K562 (cell line): ENCODE data around the gene DVL2. TPM values are rescaled to one million over a fixed set of nuclear protein-coding genes. Genes with fewer than 3 reads are reported as not detected.

ENCODE experiments used
- CBFB ChIP-seq: sonication (generic); formaldehyde crosslinking; IDR thresholded peaks from 2 replicates; pipeline ENCODE4 v1.4.0; 2020; ENCODE audit warnings: mild to moderate bottlenecking, missing genetic modification reagents
- CREB5 ChIP-seq: fragments of 250-450 bp; sonication (Bioruptor Pico); IDR thresholded peaks from 2 replicates; pipeline ENCODE4 v1.5.0; 2020; ENCODE audit warnings: mild to moderate bottlenecking
- MTA3 ChIP-seq: fragments of 450-650 bp; formaldehyde crosslinking; IDR thresholded peaks from 2 replicates; pipeline ENCODE4 v1.6.1; 2017; ENCODE audit warnings: mild to moderate bottlenecking, borderline replicate concordance
- MYC ChIP-seq, 2 experiments: fragments of 250-450 bp in 1 of 2; sonication (Bioruptor Pico) in 1 of 2; IDR thresholded peaks; 2 replicates each; pipeline versions ENCODE4 v1.5.1 to v1.6.1; 2012 to 2021; ENCODE audit warnings: low read depth in 2 of 2, borderline replicate concordance in 1 of 2, improper control_type of control experiment in 1 of 2, low read length in 1 of 2, mild to moderate bottlenecking in 1 of 2, moderate library complexity in 1 of 2
- NCOA6 ChIP-seq: fragments of 450-650 bp; IDR thresholded peaks from 2 replicates; pipeline ENCODE4 v1.6.1; 2017; ENCODE audit warnings: mild to moderate bottlenecking
- NR3C1 ChIP-seq: sonication (generic); formaldehyde crosslinking; IDR thresholded peaks from 2 replicates; pipeline ENCODE4 v1.8.1; 2022; ENCODE audit warnings: missing genetic modification reagents
- POLR2AphosphoS5 ChIP-seq: IDR thresholded peaks from 2 replicates; pipeline ENCODE4 v1.6.1; 2011; ENCODE audit warnings: mild to moderate bottlenecking, low read depth, low read length, moderate library complexity; ENCODE audit not compliant: control insufficient read depth, insufficient read depth
- ZNF644 ChIP-seq: fragments of 200-800 bp; sonication (Bioruptor generic); IDR thresholded peaks from 2 replicates; pipeline ENCODE4 v1.6.1; 2016; ENCODE audit warnings: low read depth, missing genetic modification characterization, missing compliant biosample characterization
- polyA plus RNA-seq, 8 experiments: library from polyadenylated mRNA; depleted of rRNA in 4 of 8; stranded (reverse) in 5 of 8; unstranded in 3 of 8; fragments of >200 nt; fragmentation: Nextera tagmentation in 2 of 8; fragmentation: Illumina TruSeq in 1 of 8; extraction: Ambion mirVana in 2 of 8; extraction: Trizol in 1 of 8; gene quantifications; 2 replicates each; pipeline versions ENCODE4 v1.2.1 to v1.2.3, GENCODE V29; 2011 to 2014; ENCODE audit warnings: inconsistent platforms in 1 of 8, missing spikeins in 1 of 8
- total RNA-seq, 7 experiments: library from RNA; depleted of rRNA in 6 of 7; stranded (reverse); fragments of >200 nt in 6 of 7; fragmentation: Illumina TruSeq in 2 of 7; extraction: Trizol in 2 of 7; gene quantifications; 2 replicates each; pipeline versions ENCODE4 v1.2.1 to v1.2.3, GENCODE V29; 2011 to 2021; ENCODE audit warnings: low replicate concordance in 1 of 7
- TF ChIP-seq, protein P1 (sequence below), 2 experiments: IDR thresholded peaks; 2 replicates each; pipeline ENCODE4 v1.6.1; 2011; ENCODE audit warnings: borderline replicate concordance in 1 of 2, control low read depth in 1 of 2, low read depth in 1 of 2, low read length in 1 of 2, mild to moderate bottlenecking in 1 of 2, mixed read lengths in 1 of 2, moderate library complexity in 1 of 2; ENCODE audit not compliant: insufficient read depth in 1 of 2, insufficient read length in 1 of 2, poor library complexity in 1 of 2, severe bottlenecking in 1 of 2; ENCODE audit errors: extremely low read depth in 1 of 2
- TF ChIP-seq, protein P2 (sequence below): sonication (generic); formaldehyde crosslinking; IDR thresholded peaks from 2 replicates; pipeline ENCODE4 v1.8.0; 2022; ENCODE audit warnings: mild to moderate bottlenecking, missing genetic modification reagents, borderline replicate concordance
- TF ChIP-seq, protein P3 (sequence below): fragments of 250-450 bp; sonication (Bioruptor Pico); IDR thresholded peaks from 2 replicates; pipeline ENCODE4 v1.5.0; 2021; ENCODE audit warnings: mild to moderate bottlenecking, borderline replicate concordance
- TF ChIP-seq, protein P4 (sequence below): fragments of 450-650 bp; IDR thresholded peaks from 2 replicates; pipeline ENCODE4 v1.6.1; 2017; ENCODE audit warnings: antibody characterized with exemption, mild to moderate bottlenecking

The DVL2 gene
- total and polyA plus RNA-seq, 9 of the 15 experiments (the other 6 are each of a cell fraction or from before 2014, with no cell fraction given), result 1.3 to 49.5 (median 24.3) TPM

DNA sequence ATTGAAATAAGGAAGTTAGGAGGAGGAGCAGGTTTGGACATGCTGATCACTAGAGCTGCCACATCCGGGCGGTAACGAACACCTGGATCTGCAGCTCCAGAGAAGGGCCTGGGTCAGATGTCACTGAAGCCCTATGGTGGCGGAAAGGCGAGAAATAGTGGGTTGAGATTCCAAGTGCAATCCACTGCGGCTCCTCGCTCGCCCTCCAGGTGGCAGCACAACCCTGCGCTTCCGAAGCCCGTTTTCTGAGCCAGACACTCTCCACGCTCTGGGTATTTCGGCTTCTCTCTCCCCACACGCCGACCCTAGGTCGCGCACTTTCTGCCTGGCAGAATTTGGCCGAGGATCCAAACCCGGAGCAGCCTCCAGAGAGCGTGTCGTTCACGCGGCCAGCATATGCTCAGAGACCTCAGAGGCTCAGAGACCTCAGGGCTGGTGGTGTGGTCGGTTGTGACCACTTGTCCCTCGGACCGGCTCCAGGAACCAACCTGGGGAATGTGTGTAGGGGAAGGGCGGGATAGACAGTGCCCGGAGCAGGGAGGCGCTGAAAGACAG lies 46.3 kb upstream of the DVL2 start (continued):
- TF ChIP-seq NR3C1 (CRISPR knock-in tag), result 0 out of 2 replicates have a peak, but pooled peaks have one; percentile 55
- no peak for TF ChIP-seq NCOA6
- TF ChIP-seq MTA3, result 0 out of 2 replicates have a peak, but pooled peaks have one; percentile 46
- TF ChIP-seq, protein P1, sequence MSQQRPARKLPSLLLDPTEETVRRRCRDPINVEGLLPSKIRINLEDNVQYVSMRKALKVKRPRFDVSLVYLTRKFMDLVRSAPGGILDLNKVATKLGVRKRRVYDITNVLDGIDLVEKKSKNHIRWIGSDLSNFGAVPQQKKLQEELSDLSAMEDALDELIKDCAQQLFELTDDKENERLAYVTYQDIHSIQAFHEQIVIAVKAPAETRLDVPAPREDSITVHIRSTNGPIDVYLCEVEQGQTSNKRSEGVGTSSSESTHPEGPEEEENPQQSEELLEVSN (IDR thresholded peaks at IDR 0.05; ENCODE audit: borderline replicate concordance in 1 of 2, extremely low read depth in 1 of 2, insufficient read depth in 1 of 2, insufficient read length in 1 of 2, low read depth in 1 of 2, low read length in 1 of 2, poor library complexity in 1 of 2, severe bottlenecking in 1 of 2), result peak; percentile 44 to 89
- TF ChIP-seq, protein P2, sequence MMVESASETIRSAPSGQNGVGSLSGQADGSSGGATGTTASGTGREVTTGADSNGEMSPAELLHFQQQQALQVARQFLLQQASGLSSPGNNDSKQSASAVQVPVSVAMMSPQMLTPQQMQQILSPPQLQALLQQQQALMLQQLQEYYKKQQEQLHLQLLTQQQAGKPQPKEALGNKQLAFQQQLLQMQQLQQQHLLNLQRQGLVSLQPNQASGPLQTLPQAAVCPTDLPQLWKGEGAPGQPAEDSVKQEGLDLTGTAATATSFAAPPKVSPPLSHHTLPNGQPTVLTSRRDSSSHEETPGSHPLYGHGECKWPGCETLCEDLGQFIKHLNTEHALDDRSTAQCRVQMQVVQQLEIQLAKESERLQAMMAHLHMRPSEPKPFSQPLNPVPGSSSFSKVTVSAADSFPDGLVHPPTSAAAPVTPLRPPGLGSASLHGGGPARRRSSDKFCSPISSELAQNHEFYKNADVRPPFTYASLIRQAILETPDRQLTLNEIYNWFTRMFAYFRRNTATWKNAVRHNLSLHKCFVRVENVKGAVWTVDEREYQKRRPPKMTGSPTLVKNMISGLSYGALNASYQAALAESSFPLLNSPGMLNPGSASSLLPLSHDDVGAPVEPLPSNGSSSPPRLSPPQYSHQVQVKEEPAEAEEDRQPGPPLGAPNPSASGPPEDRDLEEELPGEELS (CRISPR knock-in tag), result peak; percentile 90
- no peak for TF ChIP-seq CREB5 (CRISPR knock-in tag)
- no peak for TF ChIP-seq POLR2AphosphoS5
- peak; percentile 37; the same call in 1 of the 2 replicates for TF ChIP-seq CBFB (CRISPR knock-in tag)
- TF ChIP-seq, protein P3, sequence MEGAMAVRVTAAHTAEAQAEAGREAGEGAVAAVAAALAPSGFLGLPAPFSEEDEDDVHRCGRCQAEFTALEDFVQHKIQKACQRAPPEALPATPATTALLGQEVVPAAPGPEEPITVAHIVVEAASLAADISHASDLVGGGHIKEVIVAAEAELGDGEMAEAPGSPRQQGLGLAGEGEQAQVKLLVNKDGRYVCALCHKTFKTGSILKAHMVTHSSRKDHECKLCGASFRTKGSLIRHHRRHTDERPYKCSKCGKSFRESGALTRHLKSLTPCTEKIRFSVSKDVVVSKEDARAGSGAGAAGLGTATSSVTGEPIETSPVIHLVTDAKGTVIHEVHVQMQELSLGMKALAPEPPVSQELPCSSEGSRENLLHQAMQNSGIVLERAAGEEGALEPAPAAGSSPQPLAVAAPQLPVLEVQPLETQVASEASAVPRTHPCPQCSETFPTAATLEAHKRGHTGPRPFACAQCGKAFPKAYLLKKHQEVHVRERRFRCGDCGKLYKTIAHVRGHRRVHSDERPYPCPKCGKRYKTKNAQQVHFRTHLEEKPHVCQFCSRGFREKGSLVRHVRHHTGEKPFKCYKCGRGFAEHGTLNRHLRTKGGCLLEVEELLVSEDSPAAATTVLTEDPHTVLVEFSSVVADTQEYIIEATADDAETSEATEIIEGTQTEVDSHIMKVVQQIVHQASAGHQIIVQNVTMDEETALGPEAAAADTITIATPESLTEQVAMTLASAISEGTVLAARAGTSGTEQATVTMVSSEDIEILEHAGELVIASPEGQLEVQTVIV (CRISPR knock-in tag), result no peak
- TF ChIP-seq, protein P4, sequence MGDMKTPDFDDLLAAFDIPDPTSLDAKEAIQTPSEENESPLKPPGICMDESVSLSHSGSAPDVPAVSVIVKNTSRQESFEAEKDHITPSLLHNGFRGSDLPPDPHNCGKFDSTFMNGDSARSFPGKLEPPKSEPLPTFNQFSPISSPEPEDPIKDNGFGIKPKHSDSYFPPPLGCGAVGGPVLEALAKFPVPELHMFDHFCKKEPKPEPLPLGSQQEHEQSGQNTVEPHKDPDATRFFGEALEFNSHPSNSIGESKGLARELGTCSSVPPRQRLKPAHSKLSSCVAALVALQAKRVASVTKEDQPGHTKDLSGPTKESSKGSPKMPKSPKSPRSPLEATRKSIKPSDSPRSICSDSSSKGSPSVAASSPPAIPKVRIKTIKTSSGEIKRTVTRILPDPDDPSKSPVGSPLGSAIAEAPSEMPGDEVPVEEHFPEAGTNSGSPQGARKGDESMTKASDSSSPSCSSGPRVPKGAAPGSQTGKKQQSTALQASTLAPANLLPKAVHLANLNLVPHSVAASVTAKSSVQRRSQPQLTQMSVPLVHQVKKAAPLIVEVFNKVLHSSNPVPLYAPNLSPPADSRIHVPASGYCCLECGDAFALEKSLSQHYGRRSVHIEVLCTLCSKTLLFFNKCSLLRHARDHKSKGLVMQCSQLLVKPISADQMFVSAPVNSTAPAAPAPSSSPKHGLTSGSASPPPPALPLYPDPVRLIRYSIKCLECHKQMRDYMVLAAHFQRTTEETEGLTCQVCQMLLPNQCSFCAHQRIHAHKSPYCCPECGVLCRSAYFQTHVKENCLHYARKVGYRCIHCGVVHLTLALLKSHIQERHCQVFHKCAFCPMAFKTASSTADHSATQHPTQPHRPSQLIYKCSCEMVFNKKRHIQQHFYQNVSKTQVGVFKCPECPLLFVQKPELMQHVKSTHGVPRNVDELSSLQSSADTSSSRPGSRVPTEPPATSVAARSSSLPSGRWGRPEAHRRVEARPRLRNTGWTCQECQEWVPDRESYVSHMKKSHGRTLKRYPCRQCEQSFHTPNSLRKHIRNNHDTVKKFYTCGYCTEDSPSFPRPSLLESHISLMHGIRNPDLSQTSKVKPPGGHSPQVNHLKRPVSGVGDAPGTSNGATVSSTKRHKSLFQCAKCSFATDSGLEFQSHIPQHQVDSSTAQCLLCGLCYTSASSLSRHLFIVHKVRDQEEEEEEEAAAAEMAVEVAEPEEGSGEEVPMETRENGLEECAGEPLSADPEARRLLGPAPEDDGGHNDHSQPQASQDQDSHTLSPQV, result peak; percentile 65
- peak; percentile 83 for TF ChIP-seq MYC (IDR thresholded peaks at IDR 0.05; ENCODE audit: low read depth, low read length)
- no peak for TF ChIP-seq MYC (CRISPR knock-in tag; IDR thresholded peaks at IDR 0.05; ENCODE audit: borderline replicate concordance, low read depth)
- TF ChIP-seq ZNF644, result no peak
